Activated CD4-positive, alpha-beta T cell treated with anti-CD3 and anti-CD28 coated beads for 36 hours (primary cell): ENCODE measurements around the gene SIPA1L2. TPM values are rescaled to one million over a fixed set of nuclear protein-coding genes. Genes with fewer than 3 reads are reported as not detected.
A peak's percentile ranks its signal among the peaks of the same experiment; 100 is the strongest.

Source experiments
- ATAC-seq: fragments of 200-7000 bp; cut with Tn5 transposase; one replicate; pipeline ENCODE4 v1.10.0; 2021; ENCODE audit warnings: mild to moderate bottlenecking, moderate library complexity
- CTCF ChIA-PET: fragments of 350-600 bp; sonication (Branson Sonifier 250); formaldehyde crosslinking; loops from one replicate; lab custom pipeline; 2021; ENCODE audit warnings: antibody characterized with exemption; lab: Charles Lee
- POLR2A ChIA-PET: fragments of 350-600 bp; sonication (Branson Sonifier 250); formaldehyde crosslinking; loops from one replicate; lab custom pipeline; 2021; ENCODE audit warnings: antibody characterized with exemption, inconsistent platforms; lab: Charles Lee
- DNase-seq: peaks from one replicate; pipeline ENCODE4 v3.0.0-alpha.2; 2020
- H3K27ac Mint-ChIP-seq: one replicate; pipeline ENCODE4 v1.8.0; 2021; ENCODE audit warnings: mixed read lengths
- H3K27me3 Mint-ChIP-seq: one replicate; pipeline ENCODE4 v1.8.0; 2021; ENCODE audit warnings: mixed read lengths
- H3K36me3 Mint-ChIP-seq: one replicate; pipeline ENCODE4 v1.8.0; 2021; ENCODE audit warnings: low read depth, mixed read lengths
- H3K4me1 Mint-ChIP-seq: one replicate; pipeline ENCODE4 v1.8.0; 2021; ENCODE audit warnings: mixed read lengths
- H3K4me3 Mint-ChIP-seq: one replicate; pipeline ENCODE4 v1.8.0; 2021; ENCODE audit warnings: mild to moderate bottlenecking, moderate library complexity, mixed read lengths
- H3K9me3 Mint-ChIP-seq: one replicate; pipeline ENCODE4 v1.8.0; 2021; ENCODE audit warnings: low read depth, mixed read lengths
- intact Hi-C, 2 experiments: fragments of 100-400 bp; cut with DNase I in 1 of 2; cut with micrococcal nuclease in 1 of 2; formaldehyde crosslinking; loops; one replicate each; pipeline versions ENCODE4 v1.14.2 to v1.15.1; 2022 to 2024; cut with DNase I, micrococcal nuclease
- total RNA-seq, 2 experiments: library from RNA; stranded (reverse); gene quantifications; one replicate each; pipeline ENCODE4 v1.2.3, GENCODE V29; 2021

Gene SIPA1L2
- total RNA-seq = 1 to 10 TPM; 3.7 to 4.0 TPM

- Mint-ChIP-seq H3K4me1 (peaks cover 28% of the 10 kb centered on the region), H3K9me3 (no peaks in the 10 kb centered on the region)
Measured at GRCh38 chr1:232630047-232630893, at the start of gene SIPA1L2. TSS of gene SIPA1L2 (minus strand) at chr1:232630133. CDS start at chr1:232515339, 114,794 bp downstream.

GRCh38 chr1:232678185-232678886 is 48.4 kb upstream of the SIPA1L2 start:
- CTCF ChIA-PET = interaction anchor here (1.0 to 2.0 kb wide), 3 partner anchors 10 to 25 kb away, joined by 3 to 7 read pairs (median 4); no protein-coding TSS in a partner anchor
- Mint-ChIP-seq H3K27ac (no peak overlapping the region), H3K27me3 (peaks cover 2% of the 10 kb centered on the region), H3K4me3 (no peak overlapping the region), H3K4me1 (no peaks in the 10 kb centered on the region), H3K9me3 (no peaks in the 10 kb centered on the region), H3K36me3 (no peaks in the 10 kb centered on the region)
- DNase-seq (peak; percentile 10), ATAC-seq (no peak)
- POLR2A ChIA-PET = no interaction called here
- intact Hi-C loops = no loop called here

More at GRCh38 chr1:232630047-232630893, at the start of gene SIPA1L2:
- DNase-seq (peak; percentile 93), ATAC-seq (peak; percentile 96)
- peaks cover 11% of the 10 kb centered on the region for H3K27me3 Mint-ChIP-seq
- ChIA-PET POLR2A (no interaction called here), CTCF (no interaction called here)
- no peaks in the 10 kb centered on the region for H3K36me3 Mint-ChIP-seq
- intact Hi-C loops = loop anchor here (1.0 to 10.0 kb wide), 7 partner anchors 43 to 764 kb away; partner anchors contain the start of genes MAP10 (in 2 of the 2) and NTPCR (in 2 of the 2)
- H3K4me3 Mint-ChIP-seq = peak within 1 kb of the TSS; percentile 73
- peak within 1 kb of the TSS; percentile 80 for H3K27ac Mint-ChIP-seq

GRCh38 chr1:232676307-232676706 is 46.4 kb upstream of the SIPA1L2 start:
- Mint-ChIP-seq H3K9me3 (no peaks in the 10 kb centered on the region), H3K36me3 (no peaks in the 10 kb centered on the region), H3K27me3 (peaks cover 2% of the 10 kb centered on the region), H3K4me3 (no peak overlapping the region), H3K4me1 (no peaks in the 10 kb centered on the region), H3K27ac (no peak overlapping the region)
- ChIA-PET CTCF (interaction anchor here (0.6 to 1.1 kb wide), 2 partner anchors 10 to 629 kb away, joined by 3 read pairs; no protein-coding TSS in a partner anchor), POLR2A (no interaction called here)
- intact Hi-C loops = no loop called here
- ATAC-seq (no peak), DNase-seq (peak; percentile 32)

GRCh38 chr1:232675898-232676297 is 46.0 kb upstream of the SIPA1L2 start:
- CTCF ChIA-PET = interaction anchor here (0.6 to 1.1 kb wide), 2 partner anchors 10 to 630 kb away, joined by 3 read pairs; no protein-coding TSS in a partner anchor
- ATAC-seq (no peak), DNase-seq (no peak)
- POLR2A ChIA-PET = no interaction called here
- intact Hi-C loops = no loop called here
- H3K9me3 Mint-ChIP-seq = no peaks in the 10 kb centered on the region
- H3K27ac Mint-ChIP-seq = no peak overlapping the region
- H3K4me1 Mint-ChIP-seq = no peaks in the 10 kb centered on the region
- H3K36me3 Mint-ChIP-seq = no peaks in the 10 kb centered on the region
- peaks cover 2% of the 10 kb centered on the region for H3K27me3 Mint-ChIP-seq
- no peak overlapping the region for H3K4me3 Mint-ChIP-seq

- Mint-ChIP-seq H3K4me3 (no peak overlapping the region), H3K36me3 (no peaks in the 10 kb centered on the region), H3K27me3 (peaks cover 2% of the 10 kb centered on the region), H3K27ac (no peak overlapping the region), H3K4me1 (no peaks in the 10 kb centered on the region), H3K9me3 (no peaks in the 10 kb centered on the region)
- DNase-seq (no peak), ATAC-seq (no peak)
- ChIA-PET POLR2A (no interaction called here), CTCF (interaction anchor here (0.7 to 1.1 kb wide), 3 partner anchors 9 to 699 kb away, joined by 3 to 5 read pairs (median 3); no protein-coding TSS in a partner anchor)
- intact Hi-C loops = no loop called here
Measured at GRCh38 chr1:232675260-232675659, 45.3 kb upstream of the SIPA1L2 start.

GRCh38 chr1:232673256-232673655 is 43.3 kb upstream of the SIPA1L2 start:
- no peak overlapping the region for H3K4me3 Mint-ChIP-seq
- H3K4me1 Mint-ChIP-seq = no peaks in the 10 kb centered on the region
- POLR2A ChIA-PET = no interaction called here
- intact Hi-C loops = no loop called here
- H3K27ac Mint-ChIP-seq = no peak overlapping the region
- peaks cover 2% of the 10 kb centered on the region for H3K27me3 Mint-ChIP-seq
- no peaks in the 10 kb centered on the region for H3K36me3 Mint-ChIP-seq
- DNase-seq (no peak), ATAC-seq (no peak)
- CTCF ChIA-PET = no interaction called here
- no peaks in the 10 kb centered on the region for H3K9me3 Mint-ChIP-seq

GRCh38 chr1:232669981-232670747 is 40.2 kb upstream of the SIPA1L2 start:
- intact Hi-C loops = no loop called here
- ChIA-PET CTCF (no interaction called here), POLR2A (no interaction called here)

GRCh38 chr1:232667778-232668165 is 37.8 kb upstream of the SIPA1L2 start:
- Mint-ChIP-seq H3K36me3 (no peaks in the 10 kb centered on the region), H3K4me1 (peaks cover 6% of the 10 kb centered on the region), H3K9me3 (no peaks in the 10 kb centered on the region), H3K4me3 (no peak overlapping the region), H3K27me3 (no peaks in the 10 kb centered on the region), H3K27ac (no peak overlapping the region)
- ChIA-PET POLR2A (no interaction called here), CTCF (interaction anchor here (1.4 to 1.6 kb wide), 2 partner anchors 11 to 126 kb away, joined by 3 to 4 read pairs; no protein-coding TSS in a partner anchor)
- no peak for ATAC-seq
- no peak for DNase-seq
- intact Hi-C loops = no loop called here

More at GRCh38 chr1:232669981-232670747, 40.2 kb upstream of the SIPA1L2 start:
- no peaks in the 10 kb centered on the region for H3K9me3 Mint-ChIP-seq
- H3K36me3 Mint-ChIP-seq = no peaks in the 10 kb centered on the region
- no peak overlapping the region for H3K27ac Mint-ChIP-seq
- DNase-seq = no peak
- H3K4me1 Mint-ChIP-seq = peaks cover 6% of the 10 kb centered on the region
- no peaks in the 10 kb centered on the region for H3K27me3 Mint-ChIP-seq
- no peak overlapping the region for H3K4me3 Mint-ChIP-seq
- ATAC-seq = no peak

- Mint-ChIP-seq H3K4me3 (no peak overlapping the region), H3K36me3 (no peaks in the 10 kb centered on the region), H3K9me3 (no peaks in the 10 kb centered on the region), H3K27ac (no peak overlapping the region), H3K4me1 (peaks cover 6% of the 10 kb centered on the region), H3K27me3 (no peaks in the 10 kb centered on the region)
- DNase-seq (no peak), ATAC-seq (no peak)
- ChIA-PET POLR2A (no interaction called here), CTCF (interaction anchor here (1.4 to 1.6 kb wide), 2 partner anchors 11 to 127 kb away, joined by 3 to 4 read pairs; no protein-coding TSS in a partner anchor)
- intact Hi-C loops = no loop called here
Measured at GRCh38 chr1:232667094-232667777, 37.3 kb upstream of the SIPA1L2 start.

- no peak for ATAC-seq
- intact Hi-C loops = no loop called here
- H3K27ac Mint-ChIP-seq = no peak overlapping the region
- DNase-seq = no peak
- H3K4me3 Mint-ChIP-seq = no peak overlapping the region
- POLR2A ChIA-PET = no interaction called here
- CTCF ChIA-PET = interaction anchor here (1.0 kb wide), 1 partner anchor 12 kb away, joined by 3 read pairs; no protein-coding TSS in a partner anchor
- peaks cover 6% of the 10 kb centered on the region for H3K4me1 Mint-ChIP-seq
- H3K27me3 Mint-ChIP-seq = no peaks in the 10 kb centered on the region
- H3K36me3 Mint-ChIP-seq = no peaks in the 10 kb centered on the region
- H3K9me3 Mint-ChIP-seq = no peaks in the 10 kb centered on the region
Measured at GRCh38 chr1:232664844-232665777, 35.2 kb upstream of the SIPA1L2 start.
